BE2C (cell line): ENCODE results near the gene RAB11B.
"Not testable (repeated sequence)": the region's sequence is repeated elsewhere in the genome, so short reads cannot be mapped to it uniquely, and the experiment has no call there.

Experiments
- DNase-seq: peaks from one replicate; pipeline ENCODE4 v3.0.0-alpha.2; 2020
- H3K27me3 ChIP-seq: fragments of 250-450 bp; sonication (Bioruptor Pico); 2 replicates; pipeline ENCODE4 v1.5.1; 2020; ENCODE audit warnings: mild to moderate bottlenecking
- H3K36me3 ChIP-seq: fragments of 250-450 bp; sonication (Bioruptor Pico); 2 replicates; pipeline ENCODE4 v1.5.1; 2020; ENCODE audit warnings: mild to moderate bottlenecking
- H3K4me1 ChIP-seq: fragments of 250-450 bp; sonication (Bioruptor Pico); 2 replicates; pipeline ENCODE4 v1.5.1; 2020
- H3K4me3 ChIP-seq: 2 replicates; pipeline ENCODE4 v1.5.1; 2011; ENCODE audit warnings: low read depth, low read length
- H3K9me3 ChIP-seq: fragments of 250-450 bp; sonication (Bioruptor Pico); 2 replicates; pipeline ENCODE4 v1.5.1; 2020
- CTCF ChIP-seq: IDR thresholded peaks from 2 replicates; pipeline ENCODE4 v1.5.1; 2012; ENCODE audit warnings: mild to moderate bottlenecking, low read depth, low read length

The RAB11B gene

GRCh38 chr19:8370176-8371010 lies 19.8 kb upstream of the RAB11B start:
- Histone ChIP-seq H3K4me1 (peaks cover 12% of the 10 kb centered on the region), H3K27me3 (no peaks in the 10 kb centered on the region), H3K4me3 (no peak overlapping the region), H3K36me3 (no peaks in the 10 kb centered on the region), H3K9me3 (no peaks in the 10 kb centered on the region)
- TF ChIP-seq CTCF: no peak
- no peak for DNase-seq

- peaks cover 12% of the 10 kb centered on the region for H3K4me1 ChIP-seq
- no peak overlapping the region for H3K4me3 ChIP-seq
- H3K36me3 ChIP-seq: no peaks in the 10 kb centered on the region
- TF ChIP-seq CTCF: no peak
- H3K9me3 ChIP-seq: no peaks in the 10 kb centered on the region
- no peak for DNase-seq
- no peaks in the 10 kb centered on the region for H3K27me3 ChIP-seq
These were observed 19.0 kb upstream of the RAB11B start for GRCh38 chr19:8371011-8371804.

GRCh38 chr19:8373867-8374813 lies 16.0 kb upstream of the RAB11B start:
- no peak for DNase-seq
- Histone ChIP-seq H3K4me3 (no peak overlapping the region), H3K4me1 (peaks cover 5% of the 10 kb centered on the region; the same call in 1 of the 2 replicates), H3K27me3 (no peaks in the 10 kb centered on the region), H3K9me3 (no peaks in the 10 kb centered on the region), H3K36me3 (no peaks in the 10 kb centered on the region)
- TF ChIP-seq CTCF: no peak

GRCh38 chr19:8375766-8376165 lies 14.4 kb upstream of the RAB11B start:
- H3K27me3 ChIP-seq, H3K9me3 ChIP-seq, H3K4me1 ChIP-seq, H3K4me3 ChIP-seq, DNase-seq, H3K36me3 ChIP-seq: not testable (repeated sequence)

- not testable (repeated sequence) for H3K4me3 ChIP-seq, DNase-seq, H3K4me1 ChIP-seq, H3K9me3 ChIP-seq, H3K36me3 ChIP-seq, H3K27me3 ChIP-seq
These were observed 13.7 kb upstream of the RAB11B start for GRCh38 chr19:8376373-8376974.

- Histone ChIP-seq H3K4me3 (no peak overlapping the region), H3K9me3 (no peaks in the 10 kb centered on the region), H3K4me1 (no peaks in the 10 kb centered on the region), H3K36me3 (no peaks in the 10 kb centered on the region), H3K27me3 (no peaks in the 10 kb centered on the region)
- no peak for DNase-seq
- no peak for TF ChIP-seq CTCF
These were observed 12.6 kb upstream of the RAB11B start for GRCh38 chr19:8377598-8377997.

- H3K36me3 ChIP-seq, H3K4me3 ChIP-seq, H3K27me3 ChIP-seq, H3K9me3 ChIP-seq, H3K4me1 ChIP-seq, DNase-seq: not testable (repeated sequence)
These were observed 10.8 kb upstream of the RAB11B start for GRCh38 chr19:8379156-8379891.

- DNase-seq, H3K4me1 ChIP-seq, H3K36me3 ChIP-seq, H3K27me3 ChIP-seq, H3K4me3 ChIP-seq, H3K9me3 ChIP-seq: not testable (repeated sequence)
These were observed 5.6 kb upstream of the RAB11B start for GRCh38 chr19:8384569-8384968.

GRCh38 chr19:8385103-8385502 lies 5.1 kb upstream of the RAB11B start:
- not testable (repeated sequence) for H3K9me3 ChIP-seq, H3K27me3 ChIP-seq, DNase-seq, H3K36me3 ChIP-seq, H3K4me3 ChIP-seq, H3K4me1 ChIP-seq
